ENCODE data around the gene METTL26.

The METTL26 gene

DNA sequence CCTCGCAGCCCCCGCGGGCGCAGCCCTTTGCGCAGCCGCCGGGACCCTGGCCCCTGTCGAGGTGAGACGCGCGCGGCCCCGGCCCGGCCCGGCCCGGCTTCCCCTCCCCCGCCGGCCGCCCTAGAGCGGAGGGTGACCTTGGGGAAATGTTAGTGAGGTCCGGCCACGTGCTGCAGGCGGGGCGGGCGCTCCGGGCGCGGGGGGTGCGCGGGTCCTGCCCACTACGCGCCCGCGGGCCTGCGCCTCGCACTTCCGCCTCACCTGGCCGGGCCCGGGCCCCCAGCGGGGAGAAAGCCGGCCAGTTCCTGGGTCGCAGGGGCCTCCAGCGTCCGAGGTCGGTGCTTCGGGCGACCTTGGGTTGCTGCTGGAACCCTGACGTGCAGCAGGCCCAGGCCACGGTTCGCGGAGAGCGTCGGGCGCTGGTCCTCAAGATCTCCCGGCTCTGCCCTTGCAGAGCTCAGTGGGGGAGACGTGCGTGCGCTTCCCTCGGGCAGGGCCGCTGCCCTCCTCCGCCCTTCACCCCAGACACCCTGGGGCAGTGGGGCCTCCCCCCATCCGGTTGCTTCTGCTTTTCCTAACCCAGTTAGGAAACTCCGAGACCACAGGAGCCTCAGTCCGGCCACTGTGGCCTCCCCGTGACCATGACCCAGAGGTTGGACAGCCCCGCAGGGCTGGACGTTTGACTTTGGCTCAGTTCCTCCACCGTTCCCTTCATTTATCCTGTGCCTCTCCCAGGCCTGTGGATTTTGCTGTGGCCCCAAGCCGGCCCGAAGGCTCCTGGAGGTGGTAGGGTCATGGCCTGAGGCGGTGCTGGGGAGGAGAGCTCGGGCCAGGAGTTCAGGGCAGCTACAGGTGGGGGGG, 6.3 kb upstream of the METTL26 start:
- peak; percentile 20; the same call in 1 of the 2 replicates for TF ChIP-seq SPI1 (IDR thresholded peaks at IDR 0.05; ENCODE audit: low read depth, low read length)
- TF ChIP-seq TAF1 (IDR thresholded peaks at IDR 0.05; ENCODE audit: low read depth, low read length), result no peak
- peak; percentile 90 for FAIRE-seq

DNA sequence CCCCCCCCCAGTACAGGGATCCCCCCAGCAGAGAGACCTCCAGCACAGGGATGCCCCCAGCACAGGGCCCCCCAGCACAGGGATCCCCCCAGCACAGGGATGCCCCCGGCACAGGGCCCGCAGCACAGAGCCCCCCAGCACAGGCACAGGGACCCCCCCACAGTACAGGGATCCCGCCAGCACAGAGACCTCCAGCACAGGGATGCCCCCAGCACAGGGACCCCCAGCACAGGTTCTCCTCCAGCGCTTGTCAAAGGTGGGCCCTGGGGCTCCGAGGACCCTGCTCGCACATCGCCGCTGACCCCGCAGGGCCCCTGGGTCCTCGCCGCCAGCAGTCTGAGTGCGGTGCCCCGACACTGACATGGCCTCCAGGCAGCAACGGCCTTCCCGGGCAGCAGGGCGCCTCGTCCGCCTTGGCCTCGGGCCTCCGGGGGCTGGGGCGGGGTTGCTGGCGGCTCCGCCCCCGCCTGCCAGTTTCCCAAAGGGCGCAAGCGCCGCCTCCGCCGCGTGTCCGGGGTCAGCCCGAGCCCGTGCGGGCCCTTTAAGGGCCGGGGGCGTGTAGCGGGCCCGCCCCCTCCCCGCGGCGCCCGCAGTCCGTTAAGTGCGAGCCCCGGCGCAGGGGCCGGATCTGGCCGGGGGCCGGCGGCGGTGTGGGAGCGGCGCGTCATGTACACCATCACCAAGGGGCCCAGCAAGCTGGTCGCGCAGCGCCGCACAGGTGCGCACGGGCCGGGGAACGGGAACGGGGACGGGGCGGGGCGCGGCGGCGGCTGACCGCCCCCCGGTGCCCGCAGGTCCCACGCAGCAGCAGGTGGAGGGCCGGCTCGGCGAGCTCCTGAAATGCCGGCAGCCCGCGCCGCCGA, 5.5 kb upstream of the METTL26 start, which contains the start of gene MCRIP2:
Gene MCRIP2 (plus strand): TSS at position 503 of the 863 bp plus-strand sequence. CDS start 164 bp downstream, at position 667.
- no peak for TF ChIP-seq POU2F2 (IDR thresholded peaks at IDR 0.05; ENCODE audit: low read depth, low read length)
- peak; percentile 20; the same call in 1 of the 2 replicates for TF ChIP-seq POLR2A (IDR thresholded peaks at IDR 0.05; ENCODE audit: low read depth, low read length)
- TF ChIP-seq PAX5 (IDR thresholded peaks at IDR 0.05; ENCODE audit: insufficient read depth, low read length, severe bottlenecking), result no peak
- no peak for TF ChIP-seq POLR2AphosphoS5 (IDR thresholded peaks at IDR 0.05; ENCODE audit: low read depth, low read length)
- TF ChIP-seq TAF1 (IDR thresholded peaks at IDR 0.05; ENCODE audit: low read depth, low read length), result no peak
- DNase-seq (ENCODE audit: insufficient read length, low spot score) (peak; percentile 91), FAIRE-seq (peak; percentile 97)

More for the DNA sequence above, 6.3 kb upstream of the METTL26 start:
- peak; percentile 67 for DNase-seq (ENCODE audit: insufficient read length, low spot score)

DNA sequence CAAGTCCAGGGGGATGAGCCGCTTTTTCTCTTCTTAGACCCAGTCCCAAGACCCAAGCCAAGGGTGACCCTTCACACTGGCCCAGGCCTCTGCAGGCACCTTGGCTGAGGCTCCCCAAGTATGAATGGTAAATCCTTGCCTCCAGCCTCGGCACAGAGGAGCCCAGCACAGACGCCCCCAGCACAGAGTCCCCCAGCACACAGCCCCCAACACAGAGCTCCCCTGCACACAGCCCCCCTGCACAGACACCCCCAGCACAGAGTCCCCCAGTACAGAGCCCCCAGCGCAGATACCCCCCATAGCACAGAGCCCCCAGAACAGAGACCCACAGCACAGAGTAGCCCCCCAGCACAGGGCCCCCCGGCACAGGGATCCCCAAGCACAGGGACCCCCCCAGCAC, 4.5 kb upstream of the METTL26 start:
- FAIRE-seq (no peak), DNase-seq (ENCODE audit: insufficient read length, low spot score) (no peak)
- TF ChIP-seq POLR2AphosphoS5 (IDR thresholded peaks at IDR 0.05; ENCODE audit: low read depth, low read length) (no peak), TAF1 (IDR thresholded peaks at IDR 0.05; ENCODE audit: low read depth, low read length) (no peak)

DNA sequence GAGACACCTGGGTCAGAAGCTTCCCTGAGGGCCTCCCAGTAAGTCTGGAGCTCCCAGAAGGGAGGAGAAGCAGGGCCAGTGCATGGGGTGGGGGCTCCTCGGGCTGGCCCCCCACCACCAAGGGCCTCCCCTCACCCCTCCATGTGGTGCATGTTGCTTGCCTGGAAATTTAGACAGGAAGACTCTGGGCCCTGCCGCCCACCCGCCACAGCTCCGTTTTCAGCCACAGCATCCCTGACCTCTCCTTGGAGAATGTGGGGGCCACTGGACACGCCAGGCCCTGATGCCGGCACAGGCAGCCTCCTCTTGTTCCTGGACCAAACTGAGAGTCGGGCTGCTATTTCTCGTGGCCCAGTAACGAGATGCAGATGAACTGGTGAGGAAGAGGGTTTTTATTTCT, 2.7 kb upstream of the METTL26 start:
- DNase-seq (ENCODE audit: insufficient read length, low spot score), result no peak
- TF ChIP-seq SPI1 (IDR thresholded peaks at IDR 0.05; ENCODE audit: low read depth, low read length) (no peak), POLR2AphosphoS5 (IDR thresholded peaks at IDR 0.05; ENCODE audit: low read depth, low read length) (no peak), PAX5 (IDR thresholded peaks at IDR 0.05; ENCODE audit: insufficient read depth, low read length, severe bottlenecking) (no peak), POU2F2 (IDR thresholded peaks at IDR 0.05; ENCODE audit: low read depth, low read length) (no peak), POLR2A (IDR thresholded peaks at IDR 0.05; ENCODE audit: low read depth, low read length) (no peak), TAF1 (IDR thresholded peaks at IDR 0.05; ENCODE audit: low read depth, low read length) (no peak)
- FAIRE-seq, result no peak

DNA sequence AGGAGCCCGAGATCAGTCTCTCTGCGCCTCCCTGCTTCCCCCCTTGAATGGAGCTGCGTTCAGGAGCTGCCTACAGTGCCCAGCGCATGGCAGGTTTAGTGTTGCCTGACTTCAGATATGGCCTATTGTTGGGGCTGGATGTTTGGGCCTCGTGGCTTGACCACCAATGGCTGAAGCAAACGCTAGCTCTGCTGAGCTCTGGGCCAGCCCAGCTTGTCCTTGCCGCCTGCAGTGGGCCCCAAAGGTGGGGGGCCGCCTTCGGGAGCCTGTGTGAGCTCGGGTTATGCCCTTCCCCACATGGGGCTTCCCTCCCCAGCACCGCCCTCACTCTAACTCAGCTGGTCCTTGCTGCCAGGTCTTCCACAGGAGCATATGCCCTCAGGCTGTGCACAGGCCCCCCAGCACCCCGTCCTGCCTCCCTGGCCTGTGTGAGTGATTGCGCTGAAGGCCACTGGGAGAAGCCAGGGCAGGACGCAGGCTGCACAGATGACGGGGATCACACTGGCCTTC, 2.0 kb upstream of the METTL26 start:
- no peak for TF ChIP-seq SPI1 (IDR thresholded peaks at IDR 0.05; ENCODE audit: low read depth, low read length)
- FAIRE-seq (no peak), DNase-seq (ENCODE audit: insufficient read length, low spot score) (no peak)

DNA sequence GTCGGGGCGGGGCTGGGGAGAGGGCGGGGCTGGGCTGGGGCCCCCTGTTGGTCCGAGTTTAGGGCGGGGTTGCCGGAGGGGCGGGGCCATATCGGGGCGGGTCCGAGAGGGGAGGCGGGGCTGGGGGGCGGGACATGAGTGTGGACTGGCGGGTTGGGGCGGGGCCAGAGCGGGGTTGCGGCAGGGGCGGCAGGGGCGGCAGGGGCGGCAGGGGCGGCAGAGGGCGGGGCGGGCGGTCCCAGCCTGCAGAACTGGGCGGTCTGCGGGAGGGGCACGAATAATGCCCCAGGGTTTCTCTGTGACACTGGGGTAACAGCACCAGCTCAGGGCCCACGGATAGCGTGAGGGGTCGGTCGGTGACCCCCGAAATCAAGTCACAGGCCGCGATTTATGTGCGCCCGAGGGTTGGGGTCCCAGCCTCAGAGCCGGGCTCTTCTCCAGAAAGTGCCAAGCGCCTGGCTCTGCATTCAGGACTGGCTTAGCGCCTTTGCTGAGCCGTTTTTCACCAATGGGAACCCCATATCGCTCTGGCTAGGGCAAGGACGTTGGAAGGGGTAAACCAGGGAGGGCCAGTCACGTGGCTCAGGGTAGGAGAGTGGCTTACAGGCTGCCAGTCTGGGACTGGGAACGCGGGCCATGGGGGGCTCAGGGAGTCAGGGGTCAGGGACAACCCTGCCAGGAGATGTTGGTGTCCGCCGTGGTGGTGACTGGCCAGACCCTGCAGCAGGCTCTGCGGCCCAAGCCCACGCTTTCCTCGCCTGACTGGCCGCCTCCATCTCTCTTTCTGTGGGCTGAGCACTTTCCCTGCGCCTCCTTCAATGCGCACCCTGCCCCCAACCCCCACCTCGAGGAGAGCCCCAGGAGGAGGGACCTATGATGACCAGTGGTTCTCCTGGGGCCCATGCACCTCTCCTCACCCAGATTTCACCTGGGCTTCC, 1.2 kb upstream of the METTL26 start:
- peak; percentile 99 for DNase-seq (ENCODE audit: insufficient read length, low spot score)
- TF ChIP-seq PAX5 (IDR thresholded peaks at IDR 0.05; ENCODE audit: insufficient read depth, low read length, severe bottlenecking), result no peak
- no peak for TF ChIP-seq POLR2A (IDR thresholded peaks at IDR 0.05; ENCODE audit: low read depth, low read length)
- no peak for TF ChIP-seq SPI1 (IDR thresholded peaks at IDR 0.05; ENCODE audit: low read depth, low read length)
- no peak for TF ChIP-seq POLR2AphosphoS5 (IDR thresholded peaks at IDR 0.05; ENCODE audit: low read depth, low read length)
- no peak for TF ChIP-seq POU2F2 (IDR thresholded peaks at IDR 0.05; ENCODE audit: low read depth, low read length)
- no peak for TF ChIP-seq TAF1 (IDR thresholded peaks at IDR 0.05; ENCODE audit: low read depth, low read length)

DNA sequence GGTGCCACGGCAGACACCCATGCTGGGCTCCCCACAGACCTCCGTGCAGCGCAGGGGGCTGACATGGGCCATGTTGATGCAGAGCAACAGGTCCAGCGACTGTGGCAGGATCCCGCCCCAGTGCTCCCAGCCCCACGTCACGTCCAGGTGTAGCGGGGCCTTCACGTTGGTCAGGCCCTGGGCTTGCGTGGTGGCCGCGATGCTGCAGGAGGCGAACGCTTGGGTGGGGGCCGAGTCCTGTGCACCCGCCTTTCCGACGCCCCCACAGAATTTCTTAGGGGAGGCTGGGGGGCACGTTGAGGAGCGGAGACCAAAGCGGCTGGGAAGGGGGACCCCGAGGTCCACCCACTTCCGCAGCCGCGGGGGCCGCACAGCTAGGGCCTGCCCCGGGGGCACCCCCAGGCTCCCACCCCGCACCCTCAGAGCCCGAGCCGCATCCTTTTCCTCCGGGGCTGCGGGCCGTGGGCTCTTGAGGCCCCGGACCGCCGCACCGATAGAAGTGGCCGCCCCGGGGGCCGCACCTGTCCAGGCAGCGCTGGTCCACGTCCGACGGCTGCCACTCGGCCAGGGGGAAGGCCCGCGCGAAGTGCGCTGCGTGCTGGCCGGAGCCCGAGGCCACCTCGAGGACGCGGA, 416 bp downstream of the METTL26 start:
- no peak for DNase-seq (ENCODE audit: insufficient read length, low spot score)
- no peak for TF ChIP-seq POLR2AphosphoS5 (IDR thresholded peaks at IDR 0.05; ENCODE audit: low read depth, low read length)
- no peak for TF ChIP-seq POU2F2 (IDR thresholded peaks at IDR 0.05; ENCODE audit: low read depth, low read length)
- no peak for FAIRE-seq

More for the DNA sequence above, 1.2 kb upstream of the METTL26 start:
- FAIRE-seq, result peak; percentile 51

DNA sequence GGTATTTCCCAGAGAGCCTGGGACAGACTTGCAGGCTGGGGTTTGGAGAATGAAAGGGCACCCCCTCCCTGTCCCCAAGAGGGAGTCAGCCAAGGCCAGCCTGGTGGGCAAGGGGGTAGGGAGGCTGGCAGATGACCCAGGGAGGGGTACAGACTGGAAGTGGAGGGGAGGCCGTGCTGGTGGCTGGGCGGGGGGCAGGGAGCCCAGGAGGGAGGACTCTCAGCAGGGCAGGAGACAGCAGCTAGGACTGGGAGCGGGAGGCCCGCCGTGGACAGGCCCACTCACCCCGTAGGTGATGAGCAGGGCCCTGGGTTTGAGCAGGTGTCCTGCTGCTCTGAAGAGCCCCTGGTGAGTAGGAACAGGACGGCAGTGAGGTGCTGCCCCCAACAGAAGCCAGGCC, 1.1 kb downstream of the METTL26 start:
- DNase-seq (ENCODE audit: insufficient read length, low spot score) (no peak), FAIRE-seq (peak; percentile 33)

More for the DNA sequence above, 1.1 kb downstream of the METTL26 start:
- TF ChIP-seq TAF1 (IDR thresholded peaks at IDR 0.05; ENCODE audit: low read depth, low read length), result no peak
- TF ChIP-seq POU2F2 (IDR thresholded peaks at IDR 0.05; ENCODE audit: low read depth, low read length), result no peak
- TF ChIP-seq POLR2A (IDR thresholded peaks at IDR 0.05; ENCODE audit: low read depth, low read length), result no peak
- no peak for TF ChIP-seq POLR2AphosphoS5 (IDR thresholded peaks at IDR 0.05; ENCODE audit: low read depth, low read length)
- no peak for TF ChIP-seq SPI1 (IDR thresholded peaks at IDR 0.05; ENCODE audit: low read depth, low read length)
- TF ChIP-seq PAX5 (IDR thresholded peaks at IDR 0.05; ENCODE audit: insufficient read depth, low read length, severe bottlenecking), result no peak

All from GM12891 (cell line).